ENCODE data around the gene NLRP14.

- TF ChIP-seq EZH2 (IDR thresholded peaks at IDR 0.05; ENCODE audit: low read depth, low read length, severe bottlenecking) = no peak
- no peak for TF ChIP-seq PHF8 (conservative IDR thresholded peaks at IDR 0.05; ENCODE audit: low read depth, low read length)
- TF ChIP-seq, protein P1, sequence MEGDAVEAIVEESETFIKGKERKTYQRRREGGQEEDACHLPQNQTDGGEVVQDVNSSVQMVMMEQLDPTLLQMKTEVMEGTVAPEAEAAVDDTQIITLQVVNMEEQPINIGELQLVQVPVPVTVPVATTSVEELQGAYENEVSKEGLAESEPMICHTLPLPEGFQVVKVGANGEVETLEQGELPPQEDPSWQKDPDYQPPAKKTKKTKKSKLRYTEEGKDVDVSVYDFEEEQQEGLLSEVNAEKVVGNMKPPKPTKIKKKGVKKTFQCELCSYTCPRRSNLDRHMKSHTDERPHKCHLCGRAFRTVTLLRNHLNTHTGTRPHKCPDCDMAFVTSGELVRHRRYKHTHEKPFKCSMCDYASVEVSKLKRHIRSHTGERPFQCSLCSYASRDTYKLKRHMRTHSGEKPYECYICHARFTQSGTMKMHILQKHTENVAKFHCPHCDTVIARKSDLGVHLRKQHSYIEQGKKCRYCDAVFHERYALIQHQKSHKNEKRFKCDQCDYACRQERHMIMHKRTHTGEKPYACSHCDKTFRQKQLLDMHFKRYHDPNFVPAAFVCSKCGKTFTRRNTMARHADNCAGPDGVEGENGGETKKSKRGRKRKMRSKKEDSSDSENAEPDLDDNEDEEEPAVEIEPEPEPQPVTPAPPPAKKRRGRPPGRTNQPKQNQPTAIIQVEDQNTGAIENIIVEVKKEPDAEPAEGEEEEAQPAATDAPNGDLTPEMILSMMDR (IDR thresholded peaks at IDR 0.05; ENCODE audit: control extremely low read depth in 1 of 3, insufficient read depth in 1 of 3, low read depth in 1 of 3, low read length in 3 of 3) = no peak
- no peak for TF ChIP-seq SIRT6 (IDR thresholded peaks at IDR 0.05; ENCODE audit: low read length)
- TF ChIP-seq CEBPB (IDR thresholded peaks at IDR 0.05; ENCODE audit: low read depth, low read length) = no peak
- no peak for TF ChIP-seq EP300 (IDR thresholded peaks at IDR 0.05; ENCODE audit: borderline replicate concordance in 1 of 2, low read depth in 2 of 2, low read length in 2 of 2)
- TF ChIP-seq POLR2A (IDR thresholded peaks at IDR 0.05; ENCODE audit: control extremely low read depth in 1 of 2, low read depth in 2 of 2, low read length in 2 of 2) = no peak
- TF ChIP-seq MAX (IDR thresholded peaks at IDR 0.05) = no peak
- TF ChIP-seq POLR2AphosphoS5 (IDR thresholded peaks at IDR 0.05; ENCODE audit: low read depth, low read length) = no peak
- TF ChIP-seq RBBP5 (IDR thresholded peaks at IDR 0.05; ENCODE audit: borderline replicate concordance, low read depth, low read length) = no peak
- TF ChIP-seq TAF1 (IDR thresholded peaks at IDR 0.05; ENCODE audit: low read depth, low read length) = no peak
- no peak for TF ChIP-seq CHD2 (IDR thresholded peaks at IDR 0.05; ENCODE audit: low read length)
- no peak for TF ChIP-seq TCF12 (IDR thresholded peaks at IDR 0.05; ENCODE audit: low read depth, low read length)
- TF ChIP-seq BCL11A (IDR thresholded peaks at IDR 0.05; ENCODE audit: low read depth in 2 of 2, low read length in 2 of 2) = no peak
These were observed 1.0 kb downstream of the NLRP14 start for GRCh38 chr11:7021318-7021717.
